ENCODE data around the gene TNPO3. TPM values are rescaled to one million over a fixed set of nuclear protein-coding genes. Genes with fewer than 3 reads are reported as not detected.

Gene TNPO3
- total and polyA plus RNA-seq, 12 donors: 10.6 to 61.1 (median 41.8) TPM

DNA sequence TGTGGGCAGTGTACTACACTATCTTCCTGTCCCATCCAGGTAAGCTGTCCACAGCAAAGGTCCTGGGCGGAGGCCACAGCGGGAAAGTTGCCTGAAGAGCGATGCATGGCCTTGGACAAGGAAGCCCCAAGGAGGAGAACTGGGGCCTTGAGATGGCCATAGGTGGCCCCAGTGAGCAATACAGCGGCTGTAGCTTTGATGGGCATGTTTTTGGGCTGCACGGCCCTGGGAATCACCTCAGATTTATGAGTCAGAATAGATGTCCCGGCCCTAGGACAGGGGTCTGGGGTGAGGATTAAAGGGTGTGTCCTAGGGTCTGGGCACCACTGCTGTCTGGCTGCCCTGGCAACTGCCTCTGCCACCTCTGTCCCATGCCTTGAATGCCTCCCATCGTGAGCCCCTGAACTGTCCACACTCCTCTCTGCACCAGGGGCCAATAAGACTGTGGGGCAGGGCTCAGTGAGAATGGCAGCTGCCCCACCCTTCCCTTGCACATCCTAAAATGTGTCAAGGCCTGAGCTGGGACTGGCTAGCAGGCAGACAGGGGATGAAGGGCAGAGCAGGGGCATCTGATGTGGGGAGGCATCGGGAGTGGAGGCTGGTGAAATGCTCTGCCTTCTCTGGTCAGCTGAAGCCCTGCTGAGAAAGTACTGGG is 126.6 kb downstream of the TNPO3 start:
- DNase-seq: no peak
- Histone ChIP-seq H3K9me3 (replicated peaks in 1 of 3) (no peaks in the 10 kb centered on the region), H3K4me3 (no peak overlapping the region), H3K27ac (no peak overlapping the region), H3K27me3 (peaks cover 4% of the 10 kb centered on the region), H3K36me3 (replicated peaks in 1 of 2) (no peaks in the 10 kb centered on the region), H3K4me1 (replicated peaks in 1 of 2) (no peaks in the 10 kb centered on the region)
- intact Hi-C loops (cut with DNase I): no loop called here
- TF ChIP-seq POLR2A (IDR thresholded peaks at IDR 0.05): no peak
- TF ChIP-seq, protein P1, sequence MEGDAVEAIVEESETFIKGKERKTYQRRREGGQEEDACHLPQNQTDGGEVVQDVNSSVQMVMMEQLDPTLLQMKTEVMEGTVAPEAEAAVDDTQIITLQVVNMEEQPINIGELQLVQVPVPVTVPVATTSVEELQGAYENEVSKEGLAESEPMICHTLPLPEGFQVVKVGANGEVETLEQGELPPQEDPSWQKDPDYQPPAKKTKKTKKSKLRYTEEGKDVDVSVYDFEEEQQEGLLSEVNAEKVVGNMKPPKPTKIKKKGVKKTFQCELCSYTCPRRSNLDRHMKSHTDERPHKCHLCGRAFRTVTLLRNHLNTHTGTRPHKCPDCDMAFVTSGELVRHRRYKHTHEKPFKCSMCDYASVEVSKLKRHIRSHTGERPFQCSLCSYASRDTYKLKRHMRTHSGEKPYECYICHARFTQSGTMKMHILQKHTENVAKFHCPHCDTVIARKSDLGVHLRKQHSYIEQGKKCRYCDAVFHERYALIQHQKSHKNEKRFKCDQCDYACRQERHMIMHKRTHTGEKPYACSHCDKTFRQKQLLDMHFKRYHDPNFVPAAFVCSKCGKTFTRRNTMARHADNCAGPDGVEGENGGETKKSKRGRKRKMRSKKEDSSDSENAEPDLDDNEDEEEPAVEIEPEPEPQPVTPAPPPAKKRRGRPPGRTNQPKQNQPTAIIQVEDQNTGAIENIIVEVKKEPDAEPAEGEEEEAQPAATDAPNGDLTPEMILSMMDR (IDR thresholded peaks at IDR 0.05): no peak
- 90 to 93% (median 91%) methylated on average over 7 to 8 of the region's 8 CpGs for WGBS, 4 donors

DNA sequence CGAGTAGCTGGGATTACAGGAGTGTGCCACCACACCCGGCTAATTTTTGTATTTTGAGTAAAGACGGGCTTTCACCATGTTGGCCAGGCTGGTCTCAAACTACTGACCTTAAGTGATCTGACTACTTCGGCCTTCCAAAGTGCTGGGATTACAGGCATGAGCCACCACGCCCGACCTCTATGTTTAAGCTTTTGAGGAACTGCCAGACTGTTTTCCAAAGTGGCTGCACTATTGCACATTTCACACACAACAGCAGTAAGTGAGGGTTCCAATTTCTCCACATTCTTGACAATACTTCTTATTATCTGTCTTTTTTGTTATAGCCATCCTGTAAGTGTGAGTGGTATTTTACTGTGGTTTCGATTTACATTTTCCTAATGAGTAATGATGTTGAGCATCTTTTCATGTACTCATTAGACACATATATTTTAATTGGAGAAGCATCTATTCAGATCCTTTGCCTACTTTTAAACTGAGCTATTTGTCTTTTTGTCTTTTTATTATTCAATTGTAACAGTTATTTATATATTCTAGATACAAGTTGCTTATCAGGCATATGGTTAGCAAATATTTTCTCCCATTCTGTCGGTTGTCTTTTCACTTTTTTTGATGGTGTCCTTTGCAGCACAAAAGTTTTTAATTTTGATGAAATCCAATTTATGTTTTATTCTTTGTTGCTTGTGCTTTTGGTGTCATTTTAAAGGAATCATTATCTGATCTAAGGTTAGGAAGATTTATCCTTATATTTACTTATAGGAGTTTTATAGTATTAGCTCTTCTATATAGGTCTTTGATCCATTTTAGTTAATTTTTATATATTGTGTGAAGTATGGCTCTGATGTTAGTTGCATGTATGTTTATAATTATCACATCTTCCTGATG is 130.0 kb downstream of the TNPO3 start:
- no peak for DNase-seq
- Histone ChIP-seq H3K27ac (no peak overlapping the region), H3K36me3 (replicated peaks in 1 of 2) (no peaks in the 10 kb centered on the region), H3K9me3 (replicated peaks in 1 of 3) (no peaks in the 10 kb centered on the region), H3K4me3 (no peak overlapping the region), H3K4me1 (replicated peaks in 1 of 2) (no peaks in the 10 kb centered on the region), H3K27me3 (peaks cover 4% of the 10 kb centered on the region)
- TF ChIP-seq POLR2A (IDR thresholded peaks at IDR 0.05): no peak
- TF ChIP-seq, protein P1 (IDR thresholded peaks at IDR 0.05): no peak
- 67 to 82% (median 75%) methylated on average over 8 of the region's 8 CpGs for WGBS, 4 donors
- intact Hi-C loops (cut with DNase I): no loop called here

DNA sequence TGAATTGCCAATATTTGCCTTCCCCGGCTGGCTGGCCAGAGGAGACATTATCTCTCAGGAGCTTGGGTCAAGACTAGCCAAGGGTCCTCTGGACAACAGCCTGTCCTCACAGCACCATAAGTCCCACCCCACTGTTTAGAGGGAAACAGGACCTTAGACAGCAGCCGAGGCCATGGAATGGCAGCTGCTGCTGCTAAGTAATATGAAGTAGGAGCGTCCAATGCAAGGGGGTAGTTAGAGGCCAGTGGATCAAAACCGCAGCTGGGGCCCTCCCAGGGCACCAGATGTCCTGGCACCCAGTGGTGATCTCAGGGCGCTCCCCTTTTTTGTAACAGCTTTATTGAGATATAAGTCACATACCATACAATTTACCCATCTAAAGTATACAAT is 131.5 kb downstream of the TNPO3 start:
- H3K4me1 ChIP-seq (replicated peaks in 1 of 2): no peaks in the 10 kb centered on the region
- no peak overlapping the region for H3K27ac ChIP-seq
- TF ChIP-seq, protein P1 (IDR thresholded peaks at IDR 0.05): no peak
- TF ChIP-seq POLR2A (IDR thresholded peaks at IDR 0.05): no peak
- intact Hi-C loops (cut with DNase I): no loop called here
- no peak overlapping the region for H3K4me3 ChIP-seq
- no peaks in the 10 kb centered on the region for H3K9me3 ChIP-seq (replicated peaks in 1 of 3)
- WGBS, 4 donors: 72 to 84% (median 80%) methylated on average over 5 of the region's 5 CpGs
- no peak for DNase-seq
- H3K27me3 ChIP-seq: peaks cover 4% of the 10 kb centered on the region
- H3K36me3 ChIP-seq (replicated peaks in 1 of 2): no peaks in the 10 kb centered on the region

DNA sequence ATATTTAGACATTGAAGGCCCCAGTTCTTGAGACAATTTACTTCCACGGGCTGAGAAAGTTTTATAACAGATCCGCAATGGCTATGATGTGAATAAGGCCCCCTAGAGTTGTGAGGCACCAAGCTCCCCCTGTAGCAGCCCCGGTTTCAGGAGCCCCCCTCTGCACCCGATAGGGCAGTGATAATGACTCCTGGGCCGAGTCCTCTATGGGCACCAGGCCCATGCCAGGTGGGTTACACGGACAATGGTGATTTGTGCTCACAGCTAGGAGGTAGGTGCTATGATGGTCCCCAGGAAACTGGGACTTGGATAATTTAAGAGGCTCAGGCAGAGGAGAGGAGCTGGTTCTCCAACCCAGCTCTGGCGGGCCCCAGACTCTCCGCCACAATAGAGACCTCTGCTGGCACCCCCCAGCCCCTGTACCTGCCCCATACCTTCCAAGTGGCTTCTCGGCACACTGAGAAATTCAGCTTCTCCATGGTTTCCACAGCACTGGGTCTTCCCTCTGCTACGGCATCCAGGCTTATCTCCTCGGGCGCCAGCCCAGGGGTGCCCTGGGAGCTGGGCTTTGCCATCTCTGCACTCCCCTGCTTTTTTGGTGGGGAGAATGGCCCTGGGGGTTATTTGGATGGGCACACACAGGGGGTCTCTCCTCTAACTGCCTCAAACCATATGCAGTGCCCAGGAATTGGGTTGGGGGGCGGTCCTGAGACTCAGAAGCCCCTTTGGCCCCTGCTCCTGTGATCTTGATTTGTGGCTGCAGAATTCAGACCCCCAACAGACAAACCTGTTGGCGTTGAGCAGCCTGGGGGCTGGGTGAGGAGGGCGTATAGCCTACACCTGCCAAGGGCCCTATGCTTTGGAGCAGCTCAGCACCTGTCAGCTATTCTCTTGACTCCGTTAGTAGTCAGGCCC is 132.2 kb downstream of the TNPO3 start:
- H3K4me1 ChIP-seq (replicated peaks in 1 of 2): no peaks in the 10 kb centered on the region
- no peak overlapping the region for H3K4me3 ChIP-seq
- no peaks in the 10 kb centered on the region for H3K27me3 ChIP-seq
- H3K9me3 ChIP-seq (replicated peaks in 1 of 3): no peaks in the 10 kb centered on the region
- TF ChIP-seq, protein P1 (IDR thresholded peaks at IDR 0.05): no peak
- no peak for TF ChIP-seq POLR2A (IDR thresholded peaks at IDR 0.05)
- no peak overlapping the region for H3K27ac ChIP-seq
- 71 to 83% (median 75%) methylated on average over 8 to 16 of the region's 16 CpGs for WGBS, 4 donors
- DNase-seq: no peak
- H3K36me3 ChIP-seq (replicated peaks in 1 of 2): no peaks in the 10 kb centered on the region
- intact Hi-C loops (cut with DNase I): no loop called here

Data from adrenal gland (tissue), 12 donors.